Liver (tissue), 3 donors: ENCODE data around the gene SELENOF.

Experiments
- EGR1 ChIP-seq, 2 donors: IDR thresholded peaks; 2 replicates each; pipeline ENCODE4 v1.6.1; 2016 to 2018; ENCODE audit warnings: antibody characterized with exemption in 2 of 2, low read depth in 2 of 2
- JUND ChIP-seq, 2 donors: IDR thresholded peaks; 2 replicates each; pipeline ENCODE4 v1.6.1; 2016; ENCODE audit warnings: antibody characterized with exemption in 2 of 2
- RAD21 ChIP-seq, 2 donors: IDR thresholded peaks; 2 replicates each; pipeline ENCODE4 v1.6.1; 2016; ENCODE audit warnings: antibody characterized with exemption in 2 of 2, mild to moderate bottlenecking in 2 of 2
- RXRA ChIP-seq, 2 donors: IDR thresholded peaks; 2 replicates each; pipeline ENCODE4 v1.6.1; 2017 to 2018; ENCODE audit warnings: antibody characterized with exemption in 2 of 2, mild to moderate bottlenecking in 1 of 2
- TAF1 ChIP-seq: conservative IDR thresholded peaks from 2 replicates; pipeline ENCODE4 v1.6.1; 2016; ENCODE audit warnings: antibody characterized with exemption, mild to moderate bottlenecking
- YY1 ChIP-seq: IDR thresholded peaks from 2 replicates; pipeline ENCODE4 v1.6.1; 2016; ENCODE audit warnings: antibody characterized with exemption, mild to moderate bottlenecking
- TF ChIP-seq, protein P1 (sequence below): fragments of 150-350 bp; IDR thresholded peaks from 2 replicates; pipeline ENCODE4 v1.5.1; 2017; ENCODE audit warnings: improper control_type of control experiment, low read depth, low read length; ENCODE audit not compliant: missing input control
- TF ChIP-seq, protein P2 (sequence below): IDR thresholded peaks from 2 replicates; pipeline ENCODE4 v1.6.1; 2016; ENCODE audit warnings: antibody characterized with exemption
- TF ChIP-seq, protein P3 (sequence below): IDR thresholded peaks from 2 replicates; pipeline ENCODE4 v1.6.1; 2016; ENCODE audit warnings: antibody characterized with exemption
- TF ChIP-seq, protein P4 (sequence below): IDR thresholded peaks from 2 replicates; pipeline ENCODE4 v1.6.1; 2016; ENCODE audit warnings: antibody characterized with exemption
- TF ChIP-seq, protein P5 (sequence below): IDR thresholded peaks from 2 replicates; pipeline ENCODE4 v1.6.1; 2016; ENCODE audit warnings: antibody characterized with exemption, mild to moderate bottlenecking
- donor health status: healthy.
- donor health status: healthy.

DNA sequence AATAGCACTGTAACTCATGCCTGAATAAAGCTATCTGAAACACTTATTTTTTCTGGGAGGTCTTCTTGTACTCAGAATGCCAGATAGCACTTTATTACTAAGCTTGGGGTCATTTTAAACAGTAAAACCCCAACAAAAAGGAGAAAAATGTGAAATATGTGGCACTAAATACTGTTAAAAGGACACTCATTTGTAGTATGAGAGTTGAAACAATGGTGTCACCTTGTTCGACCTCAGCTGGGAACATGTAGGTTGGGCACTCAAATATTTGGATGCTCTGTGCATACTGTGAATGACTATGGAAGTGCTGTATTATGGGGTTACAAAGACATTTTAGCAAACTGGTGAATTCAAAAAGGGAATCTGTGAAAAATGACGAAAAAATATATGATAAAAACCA lies 53.9 kb downstream of the SELENOF start:
- TF ChIP-seq JUND (IDR thresholded peaks at IDR 0.05), result no peak
- TF ChIP-seq, protein P1, sequence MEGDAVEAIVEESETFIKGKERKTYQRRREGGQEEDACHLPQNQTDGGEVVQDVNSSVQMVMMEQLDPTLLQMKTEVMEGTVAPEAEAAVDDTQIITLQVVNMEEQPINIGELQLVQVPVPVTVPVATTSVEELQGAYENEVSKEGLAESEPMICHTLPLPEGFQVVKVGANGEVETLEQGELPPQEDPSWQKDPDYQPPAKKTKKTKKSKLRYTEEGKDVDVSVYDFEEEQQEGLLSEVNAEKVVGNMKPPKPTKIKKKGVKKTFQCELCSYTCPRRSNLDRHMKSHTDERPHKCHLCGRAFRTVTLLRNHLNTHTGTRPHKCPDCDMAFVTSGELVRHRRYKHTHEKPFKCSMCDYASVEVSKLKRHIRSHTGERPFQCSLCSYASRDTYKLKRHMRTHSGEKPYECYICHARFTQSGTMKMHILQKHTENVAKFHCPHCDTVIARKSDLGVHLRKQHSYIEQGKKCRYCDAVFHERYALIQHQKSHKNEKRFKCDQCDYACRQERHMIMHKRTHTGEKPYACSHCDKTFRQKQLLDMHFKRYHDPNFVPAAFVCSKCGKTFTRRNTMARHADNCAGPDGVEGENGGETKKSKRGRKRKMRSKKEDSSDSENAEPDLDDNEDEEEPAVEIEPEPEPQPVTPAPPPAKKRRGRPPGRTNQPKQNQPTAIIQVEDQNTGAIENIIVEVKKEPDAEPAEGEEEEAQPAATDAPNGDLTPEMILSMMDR, result no peak
- no peak for TF ChIP-seq TAF1
- TF ChIP-seq RAD21 (IDR thresholded peaks at IDR 0.05), result no peak
- TF ChIP-seq, protein P2, sequence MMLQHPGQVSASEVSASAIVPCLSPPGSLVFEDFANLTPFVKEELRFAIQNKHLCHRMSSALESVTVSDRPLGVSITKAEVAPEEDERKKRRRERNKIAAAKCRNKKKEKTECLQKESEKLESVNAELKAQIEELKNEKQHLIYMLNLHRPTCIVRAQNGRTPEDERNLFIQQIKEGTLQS, result no peak
- TF ChIP-seq, protein P3, sequence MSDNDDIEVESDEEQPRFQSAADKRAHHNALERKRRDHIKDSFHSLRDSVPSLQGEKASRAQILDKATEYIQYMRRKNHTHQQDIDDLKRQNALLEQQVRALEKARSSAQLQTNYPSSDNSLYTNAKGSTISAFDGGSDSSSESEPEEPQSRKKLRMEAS, result no peak
- TF ChIP-seq YY1, result no peak
- TF ChIP-seq, protein P4, sequence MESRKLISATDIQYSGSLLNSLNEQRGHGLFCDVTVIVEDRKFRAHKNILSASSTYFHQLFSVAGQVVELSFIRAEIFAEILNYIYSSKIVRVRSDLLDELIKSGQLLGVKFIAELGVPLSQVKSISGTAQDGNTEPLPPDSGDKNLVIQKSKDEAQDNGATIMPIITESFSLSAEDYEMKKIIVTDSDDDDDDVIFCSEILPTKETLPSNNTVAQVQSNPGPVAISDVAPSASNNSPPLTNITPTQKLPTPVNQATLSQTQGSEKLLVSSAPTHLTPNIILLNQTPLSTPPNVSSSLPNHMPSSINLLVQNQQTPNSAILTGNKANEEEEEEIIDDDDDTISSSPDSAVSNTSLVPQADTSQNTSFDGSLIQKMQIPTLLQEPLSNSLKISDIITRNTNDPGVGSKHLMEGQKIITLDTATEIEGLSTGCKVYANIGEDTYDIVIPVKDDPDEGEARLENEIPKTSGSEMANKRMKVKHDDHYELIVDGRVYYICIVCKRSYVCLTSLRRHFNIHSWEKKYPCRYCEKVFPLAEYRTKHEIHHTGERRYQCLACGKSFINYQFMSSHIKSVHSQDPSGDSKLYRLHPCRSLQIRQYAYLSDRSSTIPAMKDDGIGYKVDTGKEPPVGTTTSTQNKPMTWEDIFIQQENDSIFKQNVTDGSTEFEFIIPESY, result no peak
- TF ChIP-seq, protein P5, sequence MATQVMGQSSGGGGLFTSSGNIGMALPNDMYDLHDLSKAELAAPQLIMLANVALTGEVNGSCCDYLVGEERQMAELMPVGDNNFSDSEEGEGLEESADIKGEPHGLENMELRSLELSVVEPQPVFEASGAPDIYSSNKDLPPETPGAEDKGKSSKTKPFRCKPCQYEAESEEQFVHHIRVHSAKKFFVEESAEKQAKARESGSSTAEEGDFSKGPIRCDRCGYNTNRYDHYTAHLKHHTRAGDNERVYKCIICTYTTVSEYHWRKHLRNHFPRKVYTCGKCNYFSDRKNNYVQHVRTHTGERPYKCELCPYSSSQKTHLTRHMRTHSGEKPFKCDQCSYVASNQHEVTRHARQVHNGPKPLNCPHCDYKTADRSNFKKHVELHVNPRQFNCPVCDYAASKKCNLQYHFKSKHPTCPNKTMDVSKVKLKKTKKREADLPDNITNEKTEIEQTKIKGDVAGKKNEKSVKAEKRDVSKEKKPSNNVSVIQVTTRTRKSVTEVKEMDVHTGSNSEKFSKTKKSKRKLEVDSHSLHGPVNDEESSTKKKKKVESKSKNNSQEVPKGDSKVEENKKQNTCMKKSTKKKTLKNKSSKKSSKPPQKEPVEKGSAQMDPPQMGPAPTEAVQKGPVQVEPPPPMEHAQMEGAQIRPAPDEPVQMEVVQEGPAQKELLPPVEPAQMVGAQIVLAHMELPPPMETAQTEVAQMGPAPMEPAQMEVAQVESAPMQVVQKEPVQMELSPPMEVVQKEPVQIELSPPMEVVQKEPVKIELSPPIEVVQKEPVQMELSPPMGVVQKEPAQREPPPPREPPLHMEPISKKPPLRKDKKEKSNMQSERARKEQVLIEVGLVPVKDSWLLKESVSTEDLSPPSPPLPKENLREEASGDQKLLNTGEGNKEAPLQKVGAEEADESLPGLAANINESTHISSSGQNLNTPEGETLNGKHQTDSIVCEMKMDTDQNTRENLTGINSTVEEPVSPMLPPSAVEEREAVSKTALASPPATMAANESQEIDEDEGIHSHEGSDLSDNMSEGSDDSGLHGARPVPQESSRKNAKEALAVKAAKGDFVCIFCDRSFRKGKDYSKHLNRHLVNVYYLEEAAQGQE, result no peak
- no peak for TF ChIP-seq EGR1 (IDR thresholded peaks at IDR 0.05; ENCODE audit: low read depth in 2 of 2)
- no peak for TF ChIP-seq RXRA (IDR thresholded peaks at IDR 0.05)
